ENCODE results near the gene ELAPOR1.
A peak's percentile ranks its signal among the peaks of the same experiment; 100 is the strongest.

The ELAPOR1 gene

GRCh38 chr1:109111386-109112055 lies 2.4 kb upstream of the ELAPOR1 start:
- no peak for DNase-seq
- Mint-ChIP-seq H3K4me1 (ENCODE audit: low read depth) (peaks cover 47% of the 10 kb centered on the region), H3K9me3 (no peaks in the 10 kb centered on the region), H3K27me3 (peaks cover 2% of the 10 kb centered on the region), H3K4me3 (no peak overlapping the region), H3K27ac (no peak overlapping the region), H3K36me3 (ENCODE audit: low read depth) (no peaks in the 10 kb centered on the region)

- Mint-ChIP-seq H3K27me3 (peaks cover 2% of the 10 kb centered on the region), H3K27ac (no peak overlapping the region), H3K4me1 (ENCODE audit: low read depth) (peaks cover 51% of the 10 kb centered on the region), H3K36me3 (ENCODE audit: low read depth) (no peaks in the 10 kb centered on the region), H3K4me3 (peak overlapping the region; percentile 81), H3K9me3 (no peaks in the 10 kb centered on the region)
- no peak for DNase-seq
Observed at GRCh38 chr1:109112056-109112651, 1.8 kb upstream of the ELAPOR1 start.

DNA sequence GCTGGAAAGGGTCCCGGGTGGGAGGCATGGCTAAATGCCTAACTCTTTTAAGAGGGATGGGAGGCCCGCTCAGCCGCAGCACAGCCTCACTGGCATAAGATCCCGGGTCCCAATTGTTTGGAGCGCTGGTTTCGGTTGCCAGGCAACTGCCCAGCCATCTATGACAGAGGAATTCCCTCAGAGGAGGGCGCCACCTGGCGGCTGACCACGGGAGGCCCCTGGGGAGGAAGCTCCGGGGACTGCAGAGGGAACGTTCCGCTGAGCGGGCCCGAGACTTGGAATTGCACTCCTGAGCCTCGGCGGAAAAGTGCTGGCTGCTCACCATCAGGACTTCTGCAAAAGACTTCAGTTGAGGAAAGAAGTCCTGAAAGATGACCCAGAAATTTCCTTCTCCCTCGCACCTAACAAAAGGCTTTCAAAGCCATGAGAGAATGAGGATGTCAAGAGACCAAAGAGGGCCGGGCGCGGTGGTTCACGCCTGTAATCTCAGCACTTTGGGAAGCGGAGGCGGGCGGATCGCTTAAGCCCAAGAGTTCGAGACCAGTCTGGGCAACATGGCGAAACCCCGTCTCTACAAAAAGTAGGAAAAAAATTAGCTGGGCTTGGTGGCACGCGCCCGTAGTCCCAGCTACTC lies 1.1 kb upstream of the ELAPOR1 start:
- Mint-ChIP-seq H3K4me3 (peak overlapping the region; percentile 81), H3K36me3 (ENCODE audit: low read depth) (no peaks in the 10 kb centered on the region), H3K27me3 (peaks cover 2% of the 10 kb centered on the region), H3K27ac (peak overlapping the region; percentile 65), H3K4me1 (ENCODE audit: low read depth) (peaks cover 53% of the 10 kb centered on the region), H3K9me3 (no peaks in the 10 kb centered on the region)
- peak; percentile 91 for DNase-seq

- Mint-ChIP-seq H3K9me3 (no peaks in the 10 kb centered on the region), H3K36me3 (ENCODE audit: low read depth) (no peaks in the 10 kb centered on the region), H3K27ac (peak overlapping the region; percentile 67), H3K27me3 (peaks cover 2% of the 10 kb centered on the region), H3K4me1 (ENCODE audit: low read depth) (peaks cover 53% of the 10 kb centered on the region), H3K4me3 (peak overlapping the region; percentile 81)
- DNase-seq: no peak
Observed at GRCh38 chr1:109114342-109114674, 393 bp downstream of the ELAPOR1 start.

GRCh38 chr1:109115685-109116084 lies 1.8 kb downstream of the ELAPOR1 start:
- Mint-ChIP-seq H3K4me1 (ENCODE audit: low read depth) (peaks cover 46% of the 10 kb centered on the region), H3K27me3 (peaks cover 2% of the 10 kb centered on the region), H3K9me3 (no peaks in the 10 kb centered on the region), H3K27ac (peak overlapping the region; percentile 86), H3K4me3 (peak overlapping the region; percentile 1), H3K36me3 (ENCODE audit: low read depth) (no peaks in the 10 kb centered on the region)
- no peak for DNase-seq

DNA sequence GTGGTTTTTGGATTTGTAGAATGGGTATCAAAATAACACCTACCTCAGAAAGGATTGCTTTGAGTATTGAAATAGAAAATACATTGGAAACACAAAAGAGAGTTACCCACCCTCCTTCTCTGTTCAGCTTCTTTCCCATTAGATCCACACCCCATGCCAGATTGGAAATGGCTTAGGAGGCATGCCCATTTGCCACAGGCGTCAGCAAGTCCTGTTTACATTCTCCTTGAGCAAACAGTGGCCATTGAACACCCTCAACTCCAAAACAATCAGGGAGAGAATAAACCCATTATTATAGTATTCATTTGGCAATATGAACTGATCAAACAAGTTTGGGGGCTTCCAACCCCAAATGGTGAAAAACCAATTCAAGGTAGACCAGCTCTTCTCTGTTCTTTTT lies 2.4 kb downstream of the ELAPOR1 start:
- no peaks in the 10 kb centered on the region for H3K36me3 Mint-ChIP-seq (ENCODE audit: low read depth)
- peaks cover 46% of the 10 kb centered on the region for H3K4me1 Mint-ChIP-seq (ENCODE audit: low read depth)
- H3K9me3 Mint-ChIP-seq: no peaks in the 10 kb centered on the region
- no peak for DNase-seq
- H3K4me3 Mint-ChIP-seq: no peak overlapping the region
- H3K27ac Mint-ChIP-seq: peak overlapping the region; percentile 86
- H3K27me3 Mint-ChIP-seq: peaks cover 2% of the 10 kb centered on the region

DNA sequence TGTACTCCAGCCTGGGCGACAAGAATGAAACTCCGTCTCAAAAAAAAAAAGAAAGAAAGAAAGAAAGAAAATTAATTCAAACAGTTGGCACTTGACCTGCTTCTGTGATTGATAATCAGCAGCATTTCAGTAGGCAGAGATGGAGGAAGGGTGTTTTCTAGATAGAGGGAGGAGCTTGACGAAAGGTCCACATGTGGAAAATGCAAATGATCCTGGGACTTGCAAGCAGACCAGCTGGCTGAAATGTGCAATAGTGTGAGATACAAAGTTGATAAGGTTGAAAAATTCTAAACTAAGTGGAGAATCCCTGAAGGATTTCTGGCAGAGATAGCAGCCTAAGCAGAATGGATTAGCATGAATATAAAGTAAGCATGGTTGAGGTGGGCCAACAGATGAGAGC lies 4.2 kb downstream of the ELAPOR1 start:
- no peaks in the 10 kb centered on the region for H3K9me3 Mint-ChIP-seq
- H3K36me3 Mint-ChIP-seq (ENCODE audit: low read depth): no peaks in the 10 kb centered on the region
- H3K27me3 Mint-ChIP-seq: peaks cover 2% of the 10 kb centered on the region
- no peak for DNase-seq
- peaks cover 37% of the 10 kb centered on the region for H3K4me1 Mint-ChIP-seq (ENCODE audit: low read depth)
- no peak overlapping the region for H3K27ac Mint-ChIP-seq
- H3K4me3 Mint-ChIP-seq: no peak overlapping the region

DNA sequence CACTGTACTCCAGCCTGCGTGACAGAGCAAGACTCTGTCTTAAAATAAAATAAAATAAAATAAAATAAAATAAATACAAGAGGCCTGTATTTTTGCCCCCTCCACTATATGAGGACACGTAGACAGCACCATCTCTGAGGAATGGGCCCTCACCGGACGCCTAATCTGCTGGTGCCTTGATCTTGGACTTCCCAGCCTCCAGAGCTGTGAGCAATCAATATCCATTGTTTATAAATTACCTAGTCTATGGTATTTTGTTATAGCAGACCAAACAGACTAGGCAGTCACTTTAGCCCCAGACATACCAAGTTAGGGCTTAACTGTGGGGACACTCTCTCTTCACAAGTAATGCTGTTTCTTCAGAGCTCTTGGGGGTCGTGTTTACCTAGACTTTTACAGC lies 6.4 kb downstream of the ELAPOR1 start:
- no peaks in the 10 kb centered on the region for H3K36me3 Mint-ChIP-seq (ENCODE audit: low read depth)
- H3K4me1 Mint-ChIP-seq (ENCODE audit: low read depth): peaks cover 18% of the 10 kb centered on the region
- no peaks in the 10 kb centered on the region for H3K9me3 Mint-ChIP-seq
- no peak overlapping the region for H3K4me3 Mint-ChIP-seq
- no peak overlapping the region for H3K27ac Mint-ChIP-seq
- no peak for DNase-seq
- no peaks in the 10 kb centered on the region for H3K27me3 Mint-ChIP-seq

- no peaks in the 10 kb centered on the region for H3K36me3 Mint-ChIP-seq (ENCODE audit: low read depth)
- H3K4me1 Mint-ChIP-seq (ENCODE audit: low read depth): peaks cover 21% of the 10 kb centered on the region
- no peaks in the 10 kb centered on the region for H3K9me3 Mint-ChIP-seq
- H3K27ac Mint-ChIP-seq: no peak overlapping the region
- no peak for DNase-seq
- H3K4me3 Mint-ChIP-seq: no peak overlapping the region
- H3K27me3 Mint-ChIP-seq: no peaks in the 10 kb centered on the region
Observed at GRCh38 chr1:109131059-109131458, 17.1 kb downstream of the ELAPOR1 start.

DNA sequence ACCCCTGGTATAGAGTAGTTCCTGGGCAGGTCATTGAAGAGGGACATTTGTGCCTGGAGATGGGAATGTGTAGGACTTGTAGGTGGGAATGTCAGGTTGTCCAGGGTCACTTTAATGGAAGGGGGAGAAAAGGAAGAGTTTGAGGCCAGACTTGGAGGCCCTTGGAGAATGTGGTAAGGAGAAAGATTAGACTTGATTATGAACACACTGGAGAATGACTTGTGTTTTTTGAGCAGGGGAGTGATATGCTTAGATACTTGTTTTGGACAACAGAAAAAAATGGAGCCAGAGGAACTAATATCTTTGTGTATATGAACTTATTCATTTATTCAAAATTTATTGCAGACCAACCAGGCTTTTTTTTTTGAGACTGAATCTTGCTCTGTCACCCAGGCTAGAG lies 17.9 kb downstream of the ELAPOR1 start:
- H3K27ac Mint-ChIP-seq: no peak overlapping the region
- no peaks in the 10 kb centered on the region for H3K9me3 Mint-ChIP-seq
- peaks cover 23% of the 10 kb centered on the region for H3K4me1 Mint-ChIP-seq (ENCODE audit: low read depth)
- H3K36me3 Mint-ChIP-seq (ENCODE audit: low read depth): no peaks in the 10 kb centered on the region
- no peaks in the 10 kb centered on the region for H3K27me3 Mint-ChIP-seq
- no peak for DNase-seq
- H3K4me3 Mint-ChIP-seq: no peak overlapping the region

- Mint-ChIP-seq H3K27ac (no peak overlapping the region), H3K4me3 (no peak overlapping the region), H3K4me1 (ENCODE audit: low read depth) (peaks cover 23% of the 10 kb centered on the region), H3K9me3 (no peaks in the 10 kb centered on the region), H3K36me3 (ENCODE audit: low read depth) (no peaks in the 10 kb centered on the region), H3K27me3 (no peaks in the 10 kb centered on the region)
- no peak for DNase-seq
Observed at GRCh38 chr1:109133002-109133706, 19.2 kb downstream of the ELAPOR1 start.

- Mint-ChIP-seq H3K9me3 (no peaks in the 10 kb centered on the region), H3K36me3 (ENCODE audit: low read depth) (no peaks in the 10 kb centered on the region), H3K27me3 (no peaks in the 10 kb centered on the region), H3K27ac (no peak overlapping the region), H3K4me3 (no peak overlapping the region), H3K4me1 (ENCODE audit: low read depth) (peaks cover 23% of the 10 kb centered on the region)
- DNase-seq: no peak
Observed at GRCh38 chr1:109133815-109134214, 19.9 kb downstream of the ELAPOR1 start.

DNA sequence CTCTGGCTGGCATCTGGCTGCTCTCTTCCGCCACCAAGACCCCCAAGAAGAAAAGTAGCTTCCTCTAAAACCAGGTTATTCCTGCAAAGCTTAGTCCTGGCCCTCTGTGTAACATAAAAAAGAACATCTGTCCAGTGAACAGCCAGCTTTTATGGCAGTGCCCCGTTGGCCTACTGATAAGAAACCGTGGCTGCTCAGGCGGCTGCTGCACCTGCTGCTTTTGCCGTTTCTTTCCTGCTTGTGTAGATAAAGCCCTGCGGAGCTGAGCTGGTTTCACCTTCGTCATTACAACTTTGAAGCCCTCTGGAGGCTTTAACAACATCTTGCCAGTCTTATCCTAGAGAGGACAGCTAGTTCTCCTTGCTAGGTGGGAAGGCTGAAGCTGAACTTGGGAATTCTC lies 20.5 kb downstream of the ELAPOR1 start:
- no peaks in the 10 kb centered on the region for H3K9me3 Mint-ChIP-seq
- no peaks in the 10 kb centered on the region for H3K27me3 Mint-ChIP-seq
- H3K4me1 Mint-ChIP-seq (ENCODE audit: low read depth): peaks cover 23% of the 10 kb centered on the region
- DNase-seq: no peak
- no peak overlapping the region for H3K4me3 Mint-ChIP-seq
- no peaks in the 10 kb centered on the region for H3K36me3 Mint-ChIP-seq (ENCODE audit: low read depth)
- no peak overlapping the region for H3K27ac Mint-ChIP-seq

GRCh38 chr1:109135940-109136339 lies 22.0 kb downstream of the ELAPOR1 start:
- no peaks in the 10 kb centered on the region for H3K9me3 Mint-ChIP-seq
- no peak for DNase-seq
- peaks cover 23% of the 10 kb centered on the region for H3K4me1 Mint-ChIP-seq (ENCODE audit: low read depth)
- H3K27me3 Mint-ChIP-seq: no peaks in the 10 kb centered on the region
- no peak overlapping the region for H3K4me3 Mint-ChIP-seq
- H3K27ac Mint-ChIP-seq: no peak overlapping the region
- H3K36me3 Mint-ChIP-seq (ENCODE audit: low read depth): no peaks in the 10 kb centered on the region

- no peaks in the 10 kb centered on the region for H3K27me3 Mint-ChIP-seq
- H3K27ac Mint-ChIP-seq: no peak overlapping the region
- no peaks in the 10 kb centered on the region for H3K36me3 Mint-ChIP-seq (ENCODE audit: low read depth)
- no peak overlapping the region for H3K4me3 Mint-ChIP-seq
- no peaks in the 10 kb centered on the region for H3K9me3 Mint-ChIP-seq
- no peak for DNase-seq
- H3K4me1 Mint-ChIP-seq (ENCODE audit: low read depth): peaks cover 23% of the 10 kb centered on the region
Observed at GRCh38 chr1:109136766-109137165, 22.9 kb downstream of the ELAPOR1 start.

Data from activated T-cell treated with anti-CD3 and anti-CD28 coated beads, Interleukin-2, amount 50 U/mL, for 24 hours (primary cell).